Glomerular visceral epithelial cell (primary cell): Measurements from ENCODE around the gene AK5.

Source experiments
- DNase-seq: peaks from one replicate; pipeline ENCODE4 v3.0.0-alpha.2; 2016; ENCODE audit errors: extremely low spot score

AK5 gene

DNA sequence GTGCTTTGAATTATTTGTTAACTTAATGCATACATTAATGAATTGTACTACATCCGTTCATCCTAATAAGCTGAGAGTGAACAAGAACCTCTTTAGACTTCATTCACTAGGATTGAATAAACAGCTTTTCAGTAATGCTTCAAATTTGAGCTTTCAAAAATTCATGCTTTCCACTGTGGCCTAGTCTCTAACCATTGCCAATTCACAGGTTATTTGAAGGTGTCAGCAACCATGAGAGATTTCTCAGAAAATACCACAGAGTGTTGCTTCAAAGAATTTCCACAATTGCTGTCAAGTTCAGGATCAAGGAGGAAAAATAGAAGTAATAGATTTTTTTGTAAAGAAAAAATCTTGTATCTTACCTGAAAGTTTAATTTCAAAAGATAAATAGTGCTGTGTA is 72.7 kb downstream of the AK5 start:
- DNase-seq = no peak

DNA sequence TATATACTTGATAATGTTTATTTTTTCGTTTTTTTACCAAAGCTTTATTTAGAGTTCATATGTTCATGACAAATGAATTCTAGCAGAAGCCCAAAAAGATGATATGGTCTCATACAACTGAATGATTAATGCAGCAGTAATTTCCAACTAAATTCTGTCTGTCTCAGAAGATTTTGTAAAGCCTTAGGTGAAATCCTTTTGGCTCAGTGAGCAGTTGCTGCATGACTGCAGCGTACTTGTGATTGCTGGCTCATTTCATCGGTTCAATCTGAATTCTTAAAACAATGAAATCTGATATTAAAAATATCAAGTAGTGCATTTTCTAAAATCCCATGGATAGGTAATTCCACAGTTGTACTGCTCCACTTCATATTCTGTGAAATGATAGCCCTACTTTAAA is 73.2 kb downstream of the AK5 start:
- no peak for DNase-seq

DNA sequence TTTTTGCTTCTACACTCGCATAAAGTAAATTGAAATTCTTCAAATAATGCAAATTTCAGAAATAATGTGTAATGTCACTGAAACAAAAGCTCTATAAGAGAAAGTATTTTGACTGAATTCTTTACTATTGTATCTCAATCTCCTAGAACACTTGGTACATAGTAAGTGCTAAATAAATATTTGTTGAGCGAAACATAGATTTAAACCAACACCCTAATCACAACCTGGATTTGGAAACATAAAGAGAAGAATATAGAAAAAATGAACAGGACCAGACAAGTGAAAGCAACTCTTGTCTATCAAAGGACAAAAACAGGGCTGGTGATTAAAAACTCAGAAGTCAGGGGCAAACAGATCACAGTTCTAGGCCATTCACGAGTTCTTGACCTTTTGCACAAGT is 74.3 kb downstream of the AK5 start:
- no peak for DNase-seq

DNA sequence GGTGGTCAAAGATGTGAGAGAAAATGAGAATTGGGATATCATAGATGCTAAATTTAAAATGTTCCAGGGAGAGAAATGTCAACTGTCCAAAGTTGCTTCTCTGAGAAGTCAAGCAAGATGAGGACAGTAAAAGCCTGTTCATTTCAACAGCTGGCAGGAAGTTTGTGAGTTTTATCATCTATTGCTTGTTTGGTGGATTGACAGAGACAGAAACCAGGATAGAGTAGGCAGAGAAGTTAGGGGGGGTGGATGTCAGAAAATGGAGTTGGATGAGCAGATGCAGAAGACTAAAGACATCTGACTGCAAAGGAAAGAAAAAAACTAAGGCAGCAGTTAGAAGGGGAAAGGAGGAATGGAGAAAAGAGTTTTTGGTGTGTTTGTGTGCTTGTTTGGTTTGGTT is 78.4 kb downstream of the AK5 start:
- DNase-seq = no peak

DNA sequence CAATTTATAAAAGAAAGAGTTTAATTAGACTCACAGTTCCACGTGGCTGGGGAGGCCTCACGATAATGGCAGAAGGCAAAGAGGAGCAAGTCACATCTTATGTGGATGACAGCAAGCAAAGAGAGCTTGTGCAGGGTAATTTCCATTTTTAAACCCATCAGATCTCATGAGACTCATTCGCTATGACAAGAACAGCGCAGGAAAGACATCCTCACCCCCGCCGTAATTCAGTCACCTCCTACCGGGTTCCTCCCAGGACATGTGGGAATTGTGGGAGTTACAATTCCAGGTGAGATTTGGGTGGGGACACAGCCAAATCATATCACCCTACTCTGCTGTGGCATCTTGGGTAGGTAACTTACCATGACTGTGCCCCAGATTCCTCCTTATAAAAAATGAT is 79.8 kb downstream of the AK5 start:
- DNase-seq = no peak

DNA sequence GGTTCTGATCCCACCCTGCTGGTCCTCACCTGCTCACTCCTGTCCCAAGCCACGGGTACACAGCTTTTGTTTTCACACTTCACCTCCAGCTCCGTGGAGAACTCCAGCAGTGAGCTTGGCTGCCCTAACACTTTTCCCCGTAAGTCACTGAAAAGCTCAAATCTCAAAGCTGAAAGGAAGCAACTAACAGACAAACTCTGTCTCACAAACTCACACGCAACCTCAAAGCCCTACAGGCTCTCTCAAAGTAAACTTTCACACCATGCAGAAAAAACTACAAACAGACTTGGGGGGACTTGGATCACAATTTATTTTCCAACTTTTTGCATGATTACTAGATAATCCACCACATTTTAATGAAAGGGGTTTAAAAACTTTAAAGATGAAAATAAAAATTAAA is 88.3 kb downstream of the AK5 start:
- no peak for DNase-seq

DNA sequence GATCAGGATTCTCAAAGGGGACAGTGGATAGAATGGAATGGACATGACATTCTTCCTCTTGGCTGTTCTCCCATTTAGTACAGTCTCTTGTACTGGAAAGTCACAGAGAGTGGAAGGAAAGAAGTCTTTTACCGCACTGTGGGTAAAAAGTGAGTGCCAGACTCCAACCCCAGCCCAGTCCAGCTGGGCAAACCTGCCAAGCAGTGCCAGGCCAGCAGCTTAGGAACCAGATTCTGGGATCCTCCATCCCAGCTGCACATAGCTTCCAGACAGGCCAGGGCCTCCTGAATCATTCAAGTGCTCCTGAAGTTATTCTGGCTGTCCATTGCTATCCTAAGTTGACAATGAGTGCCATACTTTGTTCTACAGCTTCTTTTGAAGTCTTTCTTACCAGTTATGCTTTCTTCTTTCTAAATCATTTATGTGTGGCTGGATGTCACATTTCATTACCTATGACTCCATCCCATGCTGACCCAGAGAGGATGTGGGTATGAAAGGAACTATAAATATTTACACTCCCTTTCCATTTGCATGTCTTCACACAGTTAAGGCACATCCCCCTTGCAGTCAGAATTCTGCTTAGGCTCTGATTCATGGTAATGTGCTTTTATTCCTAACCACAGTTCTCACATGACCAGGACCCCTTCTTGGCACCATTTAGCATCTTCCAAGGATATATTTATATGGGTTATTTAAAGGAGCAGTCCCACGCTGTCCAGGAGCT is 88.9 kb downstream of the AK5 start:
- peak; percentile 87 for DNase-seq

DNA sequence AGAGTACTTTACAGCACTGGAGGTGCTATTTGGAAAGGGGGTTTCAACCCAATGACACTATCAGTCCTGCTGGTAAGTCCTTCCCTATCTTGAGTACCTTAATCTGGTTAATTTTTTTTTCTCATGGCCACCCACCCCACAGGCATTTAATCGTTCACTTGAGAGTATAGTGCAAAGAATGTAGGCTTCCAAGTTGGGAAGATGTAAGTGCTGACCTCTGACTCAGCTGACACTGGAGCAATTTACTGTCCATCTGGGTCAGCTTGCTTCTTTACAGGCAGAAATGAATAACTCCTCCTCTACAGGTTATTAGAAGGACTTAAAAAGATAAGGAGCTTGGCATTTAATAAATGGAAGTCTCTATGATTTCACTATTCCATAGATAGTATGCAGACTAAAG is 89.6 kb downstream of the AK5 start:
- DNase-seq = peak; percentile 27

DNA sequence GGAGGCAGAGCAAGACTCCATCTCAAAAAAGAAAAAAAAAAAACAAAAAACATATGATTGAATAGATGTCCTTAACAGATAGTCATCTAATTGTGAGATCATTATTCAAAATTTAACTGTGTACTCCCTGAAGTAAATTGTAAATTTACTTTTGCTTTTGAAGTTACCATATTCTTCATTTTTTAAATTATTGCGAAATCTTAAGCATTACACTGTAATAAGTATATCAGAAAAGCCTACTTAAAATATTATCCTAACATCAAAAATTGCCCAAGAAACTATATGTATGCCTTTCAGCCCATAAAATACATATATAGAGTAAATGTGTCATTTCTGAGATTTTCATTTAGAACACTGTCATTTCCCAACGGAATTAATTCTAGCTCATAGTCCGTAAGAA is 91.9 kb downstream of the AK5 start:
- DNase-seq = no peak

DNA sequence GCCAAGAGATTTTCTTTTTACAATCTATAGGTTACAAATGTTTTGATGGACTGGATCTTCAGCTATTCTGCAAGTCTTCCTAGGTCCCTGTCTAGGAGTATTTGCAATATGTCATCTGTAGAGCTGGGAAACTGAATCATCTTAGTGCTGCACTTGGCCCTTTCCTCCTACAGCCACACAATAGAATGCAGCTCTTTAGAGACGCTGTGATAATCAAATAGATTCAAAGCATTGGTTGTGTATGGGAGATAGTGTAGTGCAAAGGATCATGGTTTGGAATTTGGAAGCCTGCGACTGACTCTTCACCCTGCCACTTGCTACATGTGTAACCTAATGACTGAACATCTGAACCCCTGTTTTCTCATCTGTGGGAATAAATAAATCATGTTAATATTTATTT is 93.7 kb downstream of the AK5 start:
- no peak for DNase-seq

DNA sequence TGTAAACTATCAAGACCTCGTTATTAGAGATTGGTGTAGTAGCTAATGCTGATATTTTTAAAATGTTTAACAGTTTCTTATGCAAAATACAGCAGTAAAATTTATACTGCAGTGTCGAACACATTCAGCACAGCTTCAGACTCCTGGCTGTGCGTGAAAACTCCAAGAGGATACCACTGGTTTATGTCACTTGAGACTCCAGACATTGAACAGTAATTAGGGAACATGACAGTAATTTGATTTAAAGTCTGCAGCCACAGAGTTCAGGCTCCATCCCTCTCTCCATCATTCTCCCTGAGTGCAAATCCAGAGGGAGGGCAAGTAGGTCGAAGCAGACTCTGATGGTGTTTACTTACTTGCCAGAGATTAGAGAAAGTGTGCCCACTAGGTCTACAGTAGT is 94.2 kb downstream of the AK5 start:
- no peak for DNase-seq

DNA sequence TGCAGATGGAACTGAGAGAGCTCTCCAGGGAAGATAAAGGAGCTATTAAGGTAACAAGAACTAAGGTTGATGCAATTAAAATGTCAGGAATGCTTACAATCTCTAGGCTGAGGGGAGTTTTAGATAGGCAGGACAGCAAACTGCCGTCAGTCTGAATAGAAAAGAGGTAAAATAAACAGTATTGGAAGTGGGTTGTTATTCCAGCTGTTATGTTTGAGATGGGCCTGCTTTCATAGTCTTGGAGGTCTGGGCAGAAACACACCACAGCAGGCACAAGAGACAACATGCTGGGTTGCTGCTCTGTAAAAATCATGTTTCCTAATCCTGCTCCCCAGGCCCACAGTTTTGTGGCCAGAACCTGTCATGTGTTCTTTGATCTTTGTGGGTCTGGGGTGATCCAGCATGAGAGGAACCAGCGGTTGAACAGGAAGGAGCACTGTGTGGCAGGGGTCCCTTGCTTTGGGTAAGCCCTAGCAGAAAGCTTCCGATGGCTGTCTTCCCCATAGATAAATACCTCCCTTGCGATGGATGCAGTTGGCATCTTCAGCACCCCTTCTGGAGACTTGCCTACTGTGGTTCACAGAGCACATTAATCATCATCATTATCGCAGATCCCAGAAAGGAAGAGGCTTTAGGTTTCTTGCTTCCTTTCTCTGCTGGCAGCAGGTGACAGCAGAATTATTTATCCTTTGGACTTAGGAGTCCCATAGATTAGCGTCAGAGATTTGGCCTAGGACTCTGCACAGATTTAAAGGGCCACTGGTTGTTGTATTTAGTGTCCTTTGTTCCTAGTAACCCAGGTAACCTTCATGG is 97.1 kb downstream of the AK5 start:
- peak; percentile 16 for DNase-seq

DNA sequence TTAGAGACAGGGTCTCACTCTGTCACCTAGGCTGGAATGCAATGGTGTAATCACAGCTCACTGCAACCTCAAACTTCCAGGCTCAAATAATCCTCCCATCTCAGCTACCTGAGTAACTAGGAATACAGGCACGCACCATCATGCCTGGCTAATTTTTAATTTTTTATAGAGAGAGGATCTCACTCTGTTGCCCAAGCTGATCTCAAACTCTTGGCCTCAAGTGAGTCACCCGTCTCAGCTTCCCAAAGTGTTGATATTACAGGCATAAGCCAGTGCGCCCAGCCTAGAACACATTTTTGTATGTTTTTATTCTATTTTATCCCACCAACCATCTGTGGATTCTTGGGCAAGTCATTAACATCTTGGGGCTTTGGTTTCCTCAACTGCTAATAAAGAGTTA is 100.5 kb downstream of the AK5 start:
- DNase-seq = peak; percentile 78

DNA sequence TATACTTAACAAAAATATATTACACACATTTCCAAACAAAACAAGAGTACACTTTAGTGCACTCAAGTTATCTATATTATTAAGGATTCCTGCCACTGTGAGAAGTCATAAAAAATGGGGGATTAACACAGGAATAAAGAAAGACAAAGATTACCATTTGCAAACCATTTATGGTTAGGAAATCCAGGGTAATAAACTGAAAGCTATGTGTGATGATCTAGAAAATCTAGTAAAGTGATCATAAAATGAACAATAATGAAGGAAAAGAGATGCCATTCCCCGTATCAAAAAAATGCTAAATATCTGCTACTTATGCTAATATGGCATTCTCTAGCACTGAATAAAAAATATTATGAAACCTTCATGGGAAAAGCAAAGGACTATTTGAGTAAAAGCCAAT is 101.4 kb downstream of the AK5 start:
- DNase-seq = no peak

DNA sequence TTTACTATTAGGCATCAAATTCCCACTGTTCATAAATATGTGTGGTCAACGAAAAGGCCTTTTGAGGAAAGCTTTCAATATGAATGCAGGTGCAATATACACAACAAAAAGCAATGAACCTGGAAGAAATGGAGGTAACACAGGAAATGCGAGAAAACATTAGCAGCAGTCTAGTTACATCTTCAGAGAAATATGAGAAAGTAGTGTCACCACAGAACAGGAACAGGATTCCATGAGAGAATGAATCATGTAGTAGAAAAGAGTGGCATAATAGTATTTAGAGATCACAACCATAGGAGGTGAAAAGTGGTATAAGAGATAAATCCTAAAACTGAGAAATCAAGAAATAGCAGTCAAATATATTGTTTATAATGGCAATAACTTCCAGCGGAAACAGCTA is 103.7 kb downstream of the AK5 start:
- DNase-seq = peak; percentile 32

DNA sequence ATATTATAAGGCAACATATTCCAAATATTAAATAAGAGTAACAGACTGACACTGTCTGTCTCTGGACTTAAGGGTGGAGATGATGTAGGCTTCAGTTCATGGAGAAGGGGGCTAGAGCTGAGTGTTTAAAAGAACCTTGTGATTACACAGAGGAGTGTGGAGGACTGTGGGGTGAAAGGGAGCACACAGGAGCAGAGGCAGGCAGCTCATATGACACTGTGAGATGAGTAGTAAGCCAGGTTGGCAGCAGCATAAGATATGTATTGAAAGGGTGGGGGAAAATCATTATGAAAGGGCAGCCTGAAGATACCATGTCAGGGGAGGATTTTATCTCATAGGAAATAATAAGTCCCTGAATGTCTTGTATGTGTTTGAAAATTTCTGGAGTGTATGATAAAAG is 104.5 kb downstream of the AK5 start:
- DNase-seq = no peak

DNA sequence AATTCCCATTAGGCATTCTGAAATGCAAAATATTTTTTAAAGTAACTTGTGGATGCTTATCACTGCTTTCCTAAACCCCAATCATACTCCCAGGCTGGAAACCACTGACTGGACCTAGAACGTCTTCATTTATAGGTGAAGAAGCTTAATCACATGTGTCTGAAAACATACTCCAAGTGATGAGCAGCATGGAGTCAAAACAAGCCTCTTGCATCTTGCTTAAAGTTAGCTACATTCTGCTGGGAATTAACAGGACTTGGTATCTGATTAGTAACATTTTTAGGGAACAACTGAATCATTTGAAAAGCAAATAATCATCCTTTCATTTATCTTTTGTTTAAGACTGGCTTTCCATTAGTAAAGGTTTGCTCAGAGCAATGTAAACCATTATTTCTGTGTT is 105.7 kb downstream of the AK5 start:
- DNase-seq = no peak

DNA sequence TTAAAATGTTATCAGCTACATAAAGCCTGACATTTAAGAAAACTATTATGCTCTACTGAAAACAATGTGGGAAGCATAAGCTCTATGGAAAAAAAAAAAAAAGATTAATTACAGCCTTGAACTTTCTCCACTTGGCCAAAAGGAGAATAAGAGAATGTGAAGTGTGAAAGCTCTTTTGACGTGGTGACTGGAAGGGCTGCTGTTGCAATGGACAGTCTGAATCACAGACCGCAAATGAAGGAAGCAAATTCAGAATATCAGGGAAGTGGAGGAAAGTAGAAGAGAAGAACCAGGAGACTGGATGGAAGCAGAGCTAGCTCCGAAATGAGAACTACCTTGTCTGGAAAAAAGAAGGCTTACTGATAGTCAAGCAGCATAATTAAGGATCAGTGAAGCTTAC is 106.8 kb downstream of the AK5 start:
- no peak for DNase-seq

DNA sequence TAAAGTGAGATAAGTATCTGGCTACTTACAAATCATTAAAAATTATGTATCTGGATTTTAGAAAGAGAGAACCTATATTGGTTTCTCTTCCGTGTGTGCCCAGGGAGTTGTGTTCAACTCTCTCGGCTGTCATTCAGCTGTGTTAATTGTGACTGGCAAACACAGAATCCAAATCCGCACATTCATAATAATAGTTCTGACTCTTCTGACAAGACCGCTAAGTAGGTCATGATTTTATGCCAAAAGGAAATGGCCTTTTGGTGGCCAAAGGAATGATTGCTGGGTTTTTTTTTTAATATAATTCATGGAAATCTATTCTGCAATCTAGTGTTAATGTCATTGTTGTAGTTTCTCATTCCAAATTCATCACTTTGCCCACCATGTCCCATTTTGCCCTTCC is 110.7 kb downstream of the AK5 start:
- no peak for DNase-seq

DNA sequence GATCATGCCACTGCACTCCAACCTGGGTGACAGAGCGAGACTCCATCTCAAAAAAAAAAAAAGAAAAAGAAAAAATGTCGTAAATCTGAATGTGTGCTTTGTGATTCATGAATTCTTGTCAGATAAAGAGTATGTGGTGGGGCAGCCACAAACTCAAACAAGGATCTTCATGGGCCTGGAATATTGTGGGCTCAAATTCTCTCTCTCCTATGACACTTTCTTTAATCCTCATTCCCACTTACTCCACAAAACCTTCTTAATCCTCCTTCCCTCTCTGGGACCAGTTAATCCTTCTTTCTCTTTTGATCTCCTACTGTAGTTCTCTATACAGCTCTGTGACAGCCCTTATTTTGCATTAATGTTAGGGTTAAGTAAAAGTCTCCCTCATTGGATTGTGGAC is 112.3 kb downstream of the AK5 start:
- peak; percentile 42 for DNase-seq

DNA sequence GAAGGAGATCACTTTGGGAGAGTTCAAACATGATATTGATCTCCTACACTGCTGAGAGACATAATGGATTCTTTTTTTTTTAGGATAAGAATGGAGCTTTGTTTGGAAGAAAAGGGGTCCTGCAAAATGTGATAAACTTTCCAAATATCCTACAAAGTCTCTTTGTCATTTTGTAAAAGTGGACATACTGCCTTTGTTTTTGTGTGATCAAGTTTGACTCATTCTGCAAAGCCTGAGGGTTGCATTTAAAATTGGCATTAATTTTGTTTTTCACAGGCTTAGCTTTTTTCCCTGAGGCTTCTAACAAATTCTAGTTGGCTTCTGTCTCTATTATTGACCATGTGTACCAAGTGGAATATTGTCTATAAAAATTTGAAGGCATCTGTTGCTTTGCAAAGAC is 113.2 kb downstream of the AK5 start:
- no peak for DNase-seq

DNA sequence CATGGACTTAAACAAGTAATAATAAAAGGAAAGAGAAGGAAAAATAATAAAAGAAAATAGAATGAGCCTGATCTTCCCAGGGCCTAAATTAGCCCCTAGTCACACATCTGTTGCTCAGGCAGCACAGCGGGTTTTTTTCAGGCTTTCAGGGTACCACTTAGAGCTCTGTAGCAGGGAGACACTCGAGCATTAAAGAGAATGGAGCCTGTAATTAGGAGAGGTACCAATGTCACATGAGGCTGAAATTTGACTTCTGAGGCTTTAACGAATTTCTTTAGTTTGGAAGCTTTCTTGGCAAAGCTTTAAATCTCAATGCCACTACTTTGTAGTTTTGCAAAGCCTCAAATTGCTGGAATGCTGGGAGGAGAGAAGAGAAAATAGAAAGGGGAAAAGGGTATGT is 116.3 kb downstream of the AK5 start:
- no peak for DNase-seq

DNA sequence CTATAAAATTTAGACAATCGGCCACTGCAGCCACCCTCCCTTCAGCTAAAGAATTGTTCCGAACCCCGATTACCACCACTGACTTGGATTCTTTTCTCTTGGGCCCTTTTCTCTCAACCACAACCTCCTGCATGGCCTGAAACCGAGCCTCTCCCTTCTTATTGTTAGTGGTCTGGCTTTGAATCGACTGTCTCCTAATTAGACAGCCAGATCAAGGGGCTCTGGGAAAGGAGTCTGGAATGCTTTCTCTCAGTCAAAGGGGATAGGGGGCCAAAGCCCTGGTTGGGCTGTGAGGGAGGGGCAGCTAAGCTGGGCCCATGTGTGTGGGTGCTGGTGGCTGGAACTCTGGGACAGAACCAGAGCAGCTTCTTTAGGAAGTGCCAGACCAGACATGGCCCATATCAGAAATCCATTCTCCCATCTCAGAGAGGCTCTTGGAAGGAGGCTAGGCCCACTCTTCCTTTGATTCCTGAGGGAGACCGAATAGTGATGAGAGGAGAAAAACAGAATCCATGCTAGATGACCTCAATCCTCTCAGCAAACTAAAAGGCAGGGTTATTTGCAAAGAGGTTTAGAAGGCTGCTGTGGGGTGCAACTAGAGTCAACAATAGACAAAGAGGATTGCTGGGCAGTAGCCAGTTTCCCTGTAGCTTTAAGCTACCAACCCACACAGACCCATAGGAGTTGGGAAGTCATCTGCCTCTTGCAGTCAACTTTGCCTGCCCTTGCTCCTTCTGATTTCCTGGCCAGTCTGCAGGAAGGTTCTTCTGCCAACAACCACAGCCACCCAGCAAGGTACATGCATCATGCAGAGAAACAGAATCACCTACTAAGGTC is 117.6 kb downstream of the AK5 start:
- DNase-seq = no peak
